HepG2 (cell line): ENCODE results near the gene ABCB6. TPM values are rescaled to one million over a fixed set of nuclear protein-coding genes. Genes with fewer than 3 reads are reported as not detected.

Experiments used
- CREM ChIP-seq, 2 experiments: sonication (generic) in 1 of 2; formaldehyde crosslinking in 1 of 2; IDR thresholded peaks; 2 replicates each; pipeline versions ENCODE4 v1.4.0 to v1.6.1; 2016 to 2020; ENCODE audit warnings: antibody characterized with exemption in 1 of 2, mild to moderate bottlenecking in 1 of 2, missing genetic modification reagents in 1 of 2
- PHF21A ChIP-seq: sonication (generic); formaldehyde crosslinking; IDR thresholded peaks from 2 replicates; pipeline ENCODE4 v1.5.0; 2020; ENCODE audit warnings: mild to moderate bottlenecking, missing genetic modification reagents
- RBM22 ChIP-seq: fragments of 200-400 bp; formaldehyde crosslinking; optimal IDR thresholded peaks from 2 replicates; pipeline ENCODE3; 2017; ENCODE audit warnings: mild to moderate bottlenecking, low read length, moderate library complexity
- SAFB2 ChIP-seq: sonication (generic); formaldehyde crosslinking; IDR thresholded peaks from 2 replicates; pipeline ENCODE4 v1.5.1; 2020; ENCODE audit warnings: missing genetic modification reagents, low read depth, mild to moderate bottlenecking, borderline replicate concordance
- SMAD3 ChIP-seq: sonication (generic); formaldehyde crosslinking; IDR thresholded peaks from 2 replicates; pipeline ENCODE4 v1.4.0; 2020; ENCODE audit warnings: missing genetic modification reagents
- TEAD2 ChIP-seq: sonication (generic); formaldehyde crosslinking; IDR thresholded peaks from 2 replicates; pipeline ENCODE4 v1.9.0; 2021; ENCODE audit warnings: missing genetic modification reagents
- TGIF2 ChIP-seq: IDR thresholded peaks from 2 replicates; pipeline ENCODE4 v1.6.1; 2016; ENCODE audit warnings: control low read depth, missing compliant biosample characterization
- ZC3H13 ChIP-seq: sonication (generic); formaldehyde crosslinking; IDR thresholded peaks from 2 replicates; pipeline ENCODE4 v1.8.1; 2023; ENCODE audit warnings: mild to moderate bottlenecking, missing genetic modification reagents, moderate library complexity
- ZMYM4 ChIP-seq: sonication (generic); formaldehyde crosslinking; IDR thresholded peaks from 2 replicates; pipeline ENCODE4 v1.8.1; 2023; ENCODE audit warnings: mild to moderate bottlenecking, missing genetic modification reagents
- ZNF781 ChIP-seq: sonication (generic); formaldehyde crosslinking; IDR thresholded peaks from 2 replicates; pipeline ENCODE4 v1.5.1; 2020; ENCODE audit warnings: borderline replicate concordance, mild to moderate bottlenecking, missing genetic modification reagents; ENCODE audit errors: not compliant biosample characterization
- ZSCAN21 ChIP-seq: sonication (generic); formaldehyde crosslinking; IDR thresholded peaks from 2 replicates; pipeline ENCODE4 v1.8.0; 2022; ENCODE audit warnings: mild to moderate bottlenecking, missing genetic modification reagents, moderate library complexity, borderline replicate concordance
- polyA plus RNA-seq, 8 experiments: library from polyadenylated mRNA; depleted of rRNA in 3 of 8; stranded (reverse) in 7 of 8; unstranded in 1 of 8; fragments of >200 nt; fragmentation: Illumina TruSeq in 4 of 8; extraction: Trizol in 4 of 8; gene quantifications; 2 replicates each; pipeline versions ENCODE4 v1.2.1 to v1.2.3, GENCODE V29; 2011 to 2016; ENCODE audit warnings: low read depth in 4 of 8, missing spikeins in 1 of 8, mixed read lengths in 1 of 8; ENCODE audit not compliant: insufficient read depth in 1 of 8
- total RNA-seq, 5 experiments: library from RNA; depleted of rRNA; stranded (reverse); fragments of >200 nt; fragmentation: Illumina TruSeq; extraction: Trizol; gene quantifications; 2 replicates each; pipeline ENCODE4 v1.2.3, GENCODE V29; 2016; ENCODE audit warnings: low read depth in 1 of 5
- TF ChIP-seq, protein P1 (sequence below): sonication (generic); formaldehyde crosslinking; IDR thresholded peaks from one replicate; pipeline ENCODE4 v1.5.1; 2020; ENCODE audit warnings: mild to moderate bottlenecking, missing genetic modification reagents; ENCODE audit errors: not compliant biosample characterization
- TF ChIP-seq, protein P2 (sequence below): sonication (generic); formaldehyde crosslinking; IDR thresholded peaks from 2 replicates; pipeline ENCODE4 v1.4.0; 2020; ENCODE audit warnings: missing genetic modification reagents
- TF ChIP-seq, protein P3 (sequence below): sonication (generic); formaldehyde crosslinking; IDR thresholded peaks from 2 replicates; pipeline ENCODE4 v1.4.0; 2020; ENCODE audit warnings: missing genetic modification reagents, mild to moderate bottlenecking, borderline replicate concordance

Gene ABCB6
- total and polyA plus RNA-seq, 2 of the 13 experiments (the other 11 are each of a cell fraction or from before 2014, with no cell fraction given) = 91.1 to 137 TPM

DNA sequence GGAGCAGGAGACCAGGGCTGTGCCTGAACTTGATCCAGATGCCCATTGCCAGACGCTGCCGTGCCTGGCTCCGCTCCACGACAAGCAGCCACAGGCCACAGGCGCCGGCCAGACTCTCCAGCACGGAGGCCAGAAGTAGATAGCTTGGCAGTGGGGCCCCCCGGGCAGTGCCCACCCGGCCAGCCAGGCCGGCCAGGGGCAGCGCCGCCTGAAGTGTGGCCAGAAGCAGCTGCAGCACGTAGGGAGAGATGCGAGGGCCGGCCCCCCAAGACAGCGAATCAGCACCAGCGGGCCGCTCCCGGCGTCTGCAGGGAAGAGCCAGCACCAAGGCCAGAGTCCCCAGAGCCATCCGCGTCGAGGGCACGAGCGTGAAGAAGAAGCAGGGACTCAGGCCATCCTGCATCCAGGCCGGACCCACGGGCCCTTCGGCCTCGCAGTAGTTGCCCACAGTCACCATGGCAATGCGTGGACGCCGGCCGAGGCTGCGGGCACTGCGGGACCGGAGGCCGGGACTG is 484 bp downstream of the ABCB6 start (continued):
- TF ChIP-seq, protein P1, sequence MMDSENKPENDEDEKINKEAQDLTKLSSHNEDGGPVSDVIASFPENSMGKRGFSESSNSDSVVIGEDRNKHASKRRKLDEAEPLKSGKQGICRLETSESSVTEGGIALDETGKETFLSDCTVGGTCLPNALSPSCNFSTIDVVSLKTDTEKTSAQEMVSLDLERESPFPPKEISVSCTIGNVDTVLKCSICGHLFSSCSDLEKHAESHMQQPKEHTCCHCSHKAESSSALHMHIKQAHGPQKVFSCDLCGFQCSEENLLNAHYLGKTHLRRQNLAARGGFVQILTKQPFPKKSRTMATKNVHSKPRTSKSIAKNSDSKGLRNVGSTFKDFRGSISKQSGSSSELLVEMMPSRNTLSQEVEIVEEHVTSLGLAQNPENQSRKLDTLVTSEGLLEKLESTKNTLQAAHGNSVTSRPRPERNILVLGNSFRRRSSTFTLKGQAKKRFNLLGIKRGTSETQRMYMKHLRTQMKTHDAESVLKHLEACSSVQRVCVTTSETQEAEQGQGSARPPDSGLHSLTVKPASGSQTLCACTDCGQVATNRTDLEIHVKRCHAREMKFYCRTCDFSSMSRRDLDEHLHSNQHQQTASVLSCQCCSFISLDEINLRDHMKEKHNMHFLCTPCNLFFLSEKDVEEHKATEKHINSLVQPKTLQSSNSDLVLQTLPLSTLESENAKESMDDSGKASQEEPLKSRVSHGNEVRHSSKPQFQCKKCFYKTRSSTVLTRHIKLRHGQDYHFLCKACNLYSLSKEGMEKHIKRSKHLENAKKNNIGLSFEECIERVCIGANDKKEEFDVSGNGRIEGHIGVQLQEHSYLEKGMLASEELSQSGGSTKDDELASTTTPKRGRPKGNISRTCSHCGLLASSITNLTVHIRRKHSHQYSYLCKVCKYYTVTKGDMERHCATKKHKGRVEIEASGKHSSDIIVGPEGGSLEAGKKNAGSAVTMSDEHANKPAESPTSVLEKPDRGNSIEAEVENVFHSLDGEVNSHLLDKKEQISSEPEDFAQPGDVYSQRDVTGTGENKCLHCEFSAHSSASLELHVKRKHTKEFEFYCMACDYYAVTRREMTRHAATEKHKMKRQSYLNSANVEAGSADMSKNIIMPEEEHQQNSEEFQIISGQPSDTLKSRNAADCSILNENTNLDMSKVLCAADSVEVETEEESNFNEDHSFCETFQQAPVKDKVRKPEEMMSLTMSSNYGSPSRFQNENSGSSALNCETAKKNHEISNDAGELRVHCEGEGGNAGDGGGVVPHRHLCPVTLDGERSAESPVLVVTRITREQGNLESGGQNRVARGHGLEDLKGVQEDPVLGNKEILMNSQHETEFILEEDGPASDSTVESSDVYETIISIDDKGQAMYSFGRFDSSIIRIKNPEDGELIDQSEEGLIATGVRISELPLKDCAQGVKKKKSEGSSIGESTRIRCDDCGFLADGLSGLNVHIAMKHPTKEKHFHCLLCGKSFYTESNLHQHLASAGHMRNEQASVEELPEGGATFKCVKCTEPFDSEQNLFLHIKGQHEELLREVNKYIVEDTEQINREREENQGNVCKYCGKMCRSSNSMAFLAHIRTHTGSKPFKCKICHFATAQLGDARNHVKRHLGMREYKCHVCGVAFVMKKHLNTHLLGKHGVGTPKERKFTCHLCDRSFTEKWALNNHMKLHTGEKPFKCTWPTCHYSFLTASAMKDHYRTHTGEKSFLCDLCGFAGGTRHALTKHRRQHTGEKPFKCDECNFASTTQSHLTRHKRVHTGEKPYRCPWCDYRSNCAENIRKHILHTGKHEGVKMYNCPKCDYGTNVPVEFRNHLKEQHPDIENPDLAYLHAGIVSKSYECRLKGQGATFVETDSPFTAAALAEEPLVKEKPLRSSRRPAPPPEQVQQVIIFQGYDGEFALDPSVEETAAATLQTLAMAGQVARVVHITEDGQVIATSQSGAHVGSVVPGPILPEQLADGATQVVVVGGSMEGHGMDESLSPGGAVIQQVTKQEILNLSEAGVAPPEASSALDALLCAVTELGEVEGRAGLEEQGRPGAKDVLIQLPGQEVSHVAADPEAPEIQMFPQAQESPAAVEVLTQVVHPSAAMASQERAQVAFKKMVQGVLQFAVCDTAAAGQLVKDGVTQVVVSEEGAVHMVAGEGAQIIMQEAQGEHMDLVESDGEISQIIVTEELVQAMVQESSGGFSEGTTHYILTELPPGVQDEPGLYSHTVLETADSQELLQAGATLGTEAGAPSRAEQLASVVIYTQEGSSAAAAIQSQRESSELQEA (CRISPR knock-in tag) = no peak
- TF ChIP-seq ZNF781 (CRISPR knock-in tag) (no peak), RBM22 (no peak), TEAD2 (CRISPR knock-in tag) (peak; percentile 68; the same call in 1 of the 2 replicates), CREM (IDR thresholded peaks at IDR 0.05) (no peak), CREM (CRISPR knock-in tag; IDR thresholded peaks at IDR 0.05) (no peak), TGIF2 (no peak; the same call in 1 of the 2 replicates), ZC3H13 (CRISPR knock-in tag) (no peak), ZMYM4 (no peak), SAFB2 (no peak), PHF21A (CRISPR knock-in tag) (no peak; the same call in 1 of the 2 replicates), ZSCAN21 (no peak), SMAD3 (CRISPR knock-in tag) (no peak)
- TF ChIP-seq, protein P2, sequence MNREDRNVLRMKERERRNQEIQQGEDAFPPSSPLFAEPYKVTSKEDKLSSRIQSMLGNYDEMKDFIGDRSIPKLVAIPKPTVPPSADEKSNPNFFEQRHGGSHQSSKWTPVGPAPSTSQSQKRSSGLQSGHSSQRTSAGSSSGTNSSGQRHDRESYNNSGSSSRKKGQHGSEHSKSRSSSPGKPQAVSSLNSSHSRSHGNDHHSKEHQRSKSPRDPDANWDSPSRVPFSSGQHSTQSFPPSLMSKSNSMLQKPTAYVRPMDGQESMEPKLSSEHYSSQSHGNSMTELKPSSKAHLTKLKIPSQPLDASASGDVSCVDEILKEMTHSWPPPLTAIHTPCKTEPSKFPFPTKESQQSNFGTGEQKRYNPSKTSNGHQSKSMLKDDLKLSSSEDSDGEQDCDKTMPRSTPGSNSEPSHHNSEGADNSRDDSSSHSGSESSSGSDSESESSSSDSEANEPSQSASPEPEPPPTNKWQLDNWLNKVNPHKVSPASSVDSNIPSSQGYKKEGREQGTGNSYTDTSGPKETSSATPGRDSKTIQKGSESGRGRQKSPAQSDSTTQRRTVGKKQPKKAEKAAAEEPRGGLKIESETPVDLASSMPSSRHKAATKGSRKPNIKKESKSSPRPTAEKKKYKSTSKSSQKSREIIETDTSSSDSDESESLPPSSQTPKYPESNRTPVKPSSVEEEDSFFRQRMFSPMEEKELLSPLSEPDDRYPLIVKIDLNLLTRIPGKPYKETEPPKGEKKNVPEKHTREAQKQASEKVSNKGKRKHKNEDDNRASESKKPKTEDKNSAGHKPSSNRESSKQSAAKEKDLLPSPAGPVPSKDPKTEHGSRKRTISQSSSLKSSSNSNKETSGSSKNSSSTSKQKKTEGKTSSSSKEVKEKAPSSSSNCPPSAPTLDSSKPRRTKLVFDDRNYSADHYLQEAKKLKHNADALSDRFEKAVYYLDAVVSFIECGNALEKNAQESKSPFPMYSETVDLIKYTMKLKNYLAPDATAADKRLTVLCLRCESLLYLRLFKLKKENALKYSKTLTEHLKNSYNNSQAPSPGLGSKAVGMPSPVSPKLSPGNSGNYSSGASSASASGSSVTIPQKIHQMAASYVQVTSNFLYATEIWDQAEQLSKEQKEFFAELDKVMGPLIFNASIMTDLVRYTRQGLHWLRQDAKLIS (CRISPR knock-in tag) = no peak
- TF ChIP-seq, protein P3, sequence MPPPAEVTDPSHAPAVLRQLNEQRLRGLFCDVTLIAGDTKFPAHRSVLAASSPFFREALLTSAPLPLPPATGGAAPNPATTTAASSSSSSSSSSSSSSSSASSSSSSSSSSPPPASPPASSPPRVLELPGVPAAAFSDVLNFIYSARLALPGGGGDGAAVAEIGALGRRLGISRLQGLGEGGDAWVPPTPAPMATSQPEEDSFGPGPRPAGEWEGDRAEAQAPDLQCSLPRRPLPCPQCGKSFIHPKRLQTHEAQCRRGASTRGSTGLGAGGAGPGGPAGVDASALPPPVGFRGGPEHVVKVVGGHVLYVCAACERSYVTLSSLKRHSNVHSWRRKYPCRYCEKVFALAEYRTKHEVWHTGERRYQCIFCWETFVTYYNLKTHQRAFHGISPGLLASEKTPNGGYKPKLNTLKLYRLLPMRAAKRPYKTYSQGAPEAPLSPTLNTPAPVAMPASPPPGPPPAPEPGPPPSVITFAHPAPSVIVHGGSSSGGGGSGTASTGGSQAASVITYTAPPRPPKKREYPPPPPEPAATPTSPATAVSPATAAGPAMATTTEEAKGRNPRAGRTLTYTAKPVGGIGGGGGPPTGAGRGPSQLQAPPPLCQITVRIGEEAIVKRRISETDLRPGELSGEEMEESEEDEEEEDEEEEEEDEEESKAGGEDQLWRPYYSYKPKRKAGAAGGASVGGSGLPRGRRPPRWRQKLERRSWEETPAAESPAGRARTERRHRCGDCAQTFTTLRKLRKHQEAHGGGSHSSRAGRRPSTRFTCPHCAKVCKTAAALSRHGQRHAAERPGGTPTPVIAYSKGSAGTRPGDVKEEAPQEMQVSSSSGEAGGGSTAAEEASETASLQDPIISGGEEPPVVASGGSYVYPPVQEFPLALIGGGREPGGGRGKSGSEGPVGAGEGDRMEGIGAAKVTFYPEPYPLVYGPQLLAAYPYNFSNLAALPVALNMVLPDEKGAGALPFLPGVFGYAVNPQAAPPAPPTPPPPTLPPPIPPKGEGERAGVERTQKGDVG = no peak
